ENCODE results near the gene DEFB123.

DEFB123 gene

DNA sequence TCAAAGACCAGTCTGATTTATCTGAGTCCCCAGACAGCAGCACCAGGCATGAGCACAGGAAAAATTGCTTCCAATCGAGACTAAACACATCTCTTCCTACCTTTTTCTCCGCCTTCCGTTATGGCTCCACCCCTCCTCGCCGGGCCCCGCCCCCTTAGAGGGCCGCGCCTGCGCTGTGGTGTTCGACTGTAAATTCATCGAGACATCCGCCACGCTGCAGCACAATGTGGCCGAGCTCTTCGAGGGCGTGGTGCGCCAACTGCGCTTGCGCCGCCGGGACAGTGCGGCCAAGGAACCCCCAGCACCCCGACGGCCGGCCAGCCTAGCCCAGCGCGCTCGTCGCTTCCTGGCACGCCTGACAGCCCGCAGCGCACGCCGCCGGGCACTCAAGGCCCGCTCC lies 43.6 kb downstream of the DEFB123 start:
- TF ChIP-seq, protein P1, sequence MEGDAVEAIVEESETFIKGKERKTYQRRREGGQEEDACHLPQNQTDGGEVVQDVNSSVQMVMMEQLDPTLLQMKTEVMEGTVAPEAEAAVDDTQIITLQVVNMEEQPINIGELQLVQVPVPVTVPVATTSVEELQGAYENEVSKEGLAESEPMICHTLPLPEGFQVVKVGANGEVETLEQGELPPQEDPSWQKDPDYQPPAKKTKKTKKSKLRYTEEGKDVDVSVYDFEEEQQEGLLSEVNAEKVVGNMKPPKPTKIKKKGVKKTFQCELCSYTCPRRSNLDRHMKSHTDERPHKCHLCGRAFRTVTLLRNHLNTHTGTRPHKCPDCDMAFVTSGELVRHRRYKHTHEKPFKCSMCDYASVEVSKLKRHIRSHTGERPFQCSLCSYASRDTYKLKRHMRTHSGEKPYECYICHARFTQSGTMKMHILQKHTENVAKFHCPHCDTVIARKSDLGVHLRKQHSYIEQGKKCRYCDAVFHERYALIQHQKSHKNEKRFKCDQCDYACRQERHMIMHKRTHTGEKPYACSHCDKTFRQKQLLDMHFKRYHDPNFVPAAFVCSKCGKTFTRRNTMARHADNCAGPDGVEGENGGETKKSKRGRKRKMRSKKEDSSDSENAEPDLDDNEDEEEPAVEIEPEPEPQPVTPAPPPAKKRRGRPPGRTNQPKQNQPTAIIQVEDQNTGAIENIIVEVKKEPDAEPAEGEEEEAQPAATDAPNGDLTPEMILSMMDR (IDR thresholded peaks at IDR 0.05; ENCODE audit: low read depth, low read length, missing control alignments), result no peak
- no peak overlapping the region for H3K4me3 ChIP-seq (ENCODE audit: low read depth, low read length)
- no peak for DNase-seq (ENCODE audit: low read depth)
- in situ Hi-C loops (cut with HindIII; ENCODE audit: low sequenced_read_pairs), result no loop called here

GRCh38 chr20:31485450-31486339 lies 45.3 kb downstream of the DEFB123 start:
- TF ChIP-seq, protein P1 (IDR thresholded peaks at IDR 0.05; ENCODE audit: low read depth, low read length, missing control alignments), result no peak
- no peak overlapping the region for H3K4me3 ChIP-seq (ENCODE audit: low read depth, low read length)
- in situ Hi-C loops (cut with HindIII; ENCODE audit: low sequenced_read_pairs), result no loop called here
- no peak for DNase-seq (ENCODE audit: low read depth)

DNA sequence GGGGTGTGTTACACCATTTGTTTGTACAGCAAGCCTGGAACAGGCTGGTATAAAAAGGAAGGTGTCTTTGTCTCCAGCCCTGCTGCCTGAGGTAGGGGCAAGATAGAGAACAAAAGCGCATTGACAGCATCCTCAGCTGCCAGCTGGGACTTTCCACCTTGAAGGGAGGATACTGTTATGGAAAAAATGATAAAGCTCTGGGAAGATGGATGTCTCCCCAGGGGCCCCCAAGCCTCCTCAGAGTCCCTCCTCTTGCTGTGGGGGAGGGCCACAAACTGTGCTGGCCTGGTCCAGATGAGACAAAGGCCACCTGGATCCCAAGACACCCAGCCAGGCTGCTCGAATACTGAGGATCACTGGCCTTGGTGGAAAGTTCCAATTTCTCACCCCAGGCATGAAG lies 47.7 kb downstream of the DEFB123 start:
- TF ChIP-seq, protein P1 (IDR thresholded peaks at IDR 0.05; ENCODE audit: low read depth, low read length, missing control alignments), result no peak
- H3K4me3 ChIP-seq (ENCODE audit: low read depth, low read length), result no peak overlapping the region
- in situ Hi-C loops (cut with HindIII; ENCODE audit: low sequenced_read_pairs), result no loop called here
- DNase-seq (ENCODE audit: low read depth), result no peak

DNA sequence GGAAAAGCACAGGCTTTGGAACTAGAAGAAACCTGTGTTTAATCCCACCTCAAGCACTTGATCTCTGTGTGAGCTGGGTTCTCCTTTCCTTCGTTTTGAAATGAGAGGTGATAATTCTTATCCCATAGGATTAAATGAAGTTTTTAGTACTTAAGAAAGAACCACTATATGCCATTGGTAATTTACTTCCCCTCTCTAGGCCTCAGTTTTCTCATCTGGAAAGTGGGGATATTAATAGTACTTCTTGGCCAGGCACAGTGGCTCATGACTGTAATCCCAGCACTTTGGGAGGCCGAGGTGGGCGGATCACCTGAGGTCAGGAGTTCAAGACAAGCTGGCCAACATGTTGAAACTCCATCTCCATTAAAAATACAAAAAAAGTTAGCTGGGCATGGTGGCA lies 48.7 kb downstream of the DEFB123 start:
- in situ Hi-C loops (cut with HindIII; ENCODE audit: low sequenced_read_pairs), result no loop called here
- DNase-seq (ENCODE audit: low read depth), result no peak
- H3K4me3 ChIP-seq (ENCODE audit: low read depth, low read length), result no peak overlapping the region
- TF ChIP-seq, protein P1 (IDR thresholded peaks at IDR 0.05; ENCODE audit: low read depth, low read length, missing control alignments), result no peak

DNA sequence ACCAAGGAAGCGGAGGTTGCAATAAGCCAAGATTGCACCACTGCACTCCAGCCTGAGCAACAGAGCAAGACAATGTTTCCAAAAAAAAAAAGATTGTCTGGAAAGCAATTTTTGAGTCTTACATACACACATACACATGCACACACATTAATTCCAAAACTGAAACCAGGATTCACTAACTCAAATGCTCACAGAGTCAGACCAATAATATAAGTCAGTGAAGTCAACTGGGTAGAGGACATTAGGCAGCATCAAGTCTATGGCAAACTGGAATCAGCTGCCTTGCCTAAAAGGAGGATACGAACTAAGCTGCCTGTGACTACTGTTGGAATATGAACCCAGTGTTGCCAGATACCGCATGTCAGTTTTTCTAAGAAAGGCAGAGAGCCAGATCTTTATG lies 50.3 kb downstream of the DEFB123 start:
- in situ Hi-C loops (cut with HindIII; ENCODE audit: low sequenced_read_pairs), result no loop called here
- TF ChIP-seq, protein P1 (IDR thresholded peaks at IDR 0.05; ENCODE audit: low read depth, low read length, missing control alignments), result no peak
- H3K4me3 ChIP-seq (ENCODE audit: low read depth, low read length), result no peak overlapping the region
- DNase-seq (ENCODE audit: low read depth), result no peak

- TF ChIP-seq, protein P1 (IDR thresholded peaks at IDR 0.05; ENCODE audit: low read depth, low read length, missing control alignments), result no peak
- in situ Hi-C loops (cut with HindIII; ENCODE audit: low sequenced_read_pairs), result no loop called here
- H3K4me3 ChIP-seq (ENCODE audit: low read depth, low read length), result no peak overlapping the region
- DNase-seq (ENCODE audit: low read depth), result no peak
Observed at GRCh38 chr20:31494131-31494530, 53.7 kb downstream of the DEFB123 start.

Measured in astrocyte of the cerebellum (primary cell).